Lower leg skin (tissue), 4 donors: ENCODE data around the gene MSH3. TPM values are rescaled to one million over a fixed set of nuclear protein-coding genes. Genes with fewer than 3 reads are reported as not detected.

Experiments
- DNase-seq, 2 donors: peaks; one replicate each; pipeline ENCODE4 v3.0.0-alpha.2; 2019; ENCODE audit warnings: low spot score in 2 of 2
- H3K4me3 ChIP-seq: fragments of 200-600 bp; sonication (generic); 2 replicates; pipeline ENCODE4 v1.5.1; 2017; ENCODE audit warnings: mild to moderate bottlenecking, low read depth; ENCODE audit not compliant: poor library complexity, severe bottlenecking
- POLR2A ChIP-seq, 2 donors: fragments of 450-650 bp; IDR thresholded peaks; one replicate each; pipeline ENCODE4 v1.6.1; 2016 to 2017; ENCODE audit warnings: antibody characterized with exemption in 2 of 2, mild to moderate bottlenecking in 1 of 2, moderate library complexity in 1 of 2
- WGBS, 2 donors: methylation state at CpG; one replicate each; pipeline ENCODE4 v1.1.5; 2018; 5-methylcytosine and 5-hydroxymethylcytosine counted together
- intact Hi-C: fragments of 100-400 bp; cut with DNase I; formaldehyde crosslinking; loops from one replicate; pipeline ENCODE4 v1.15.0; 2023; ENCODE audit warnings: low total_unique reads
- total RNA-seq, 4 donors: library from RNA; depleted of rRNA; stranded (reverse); fragments of >200 nt; gene quantifications; one replicate each; pipeline ENCODE4 v1.1.0, GENCODE V29; 2016
- TF ChIP-seq, protein P1 (sequence below), 3 donors: fragments of 450-650 bp; IDR thresholded peaks; one replicate each; pipeline ENCODE4 v1.5.1; 2016; ENCODE audit warnings: antibody characterized with exemption in 3 of 3, mild to moderate bottlenecking in 3 of 3, moderate library complexity in 2 of 3

Gene MSH3
- total RNA-seq, 4 donors from 2014 or later: 8.4 to 17.1 (median 11.4) TPM

DNA sequence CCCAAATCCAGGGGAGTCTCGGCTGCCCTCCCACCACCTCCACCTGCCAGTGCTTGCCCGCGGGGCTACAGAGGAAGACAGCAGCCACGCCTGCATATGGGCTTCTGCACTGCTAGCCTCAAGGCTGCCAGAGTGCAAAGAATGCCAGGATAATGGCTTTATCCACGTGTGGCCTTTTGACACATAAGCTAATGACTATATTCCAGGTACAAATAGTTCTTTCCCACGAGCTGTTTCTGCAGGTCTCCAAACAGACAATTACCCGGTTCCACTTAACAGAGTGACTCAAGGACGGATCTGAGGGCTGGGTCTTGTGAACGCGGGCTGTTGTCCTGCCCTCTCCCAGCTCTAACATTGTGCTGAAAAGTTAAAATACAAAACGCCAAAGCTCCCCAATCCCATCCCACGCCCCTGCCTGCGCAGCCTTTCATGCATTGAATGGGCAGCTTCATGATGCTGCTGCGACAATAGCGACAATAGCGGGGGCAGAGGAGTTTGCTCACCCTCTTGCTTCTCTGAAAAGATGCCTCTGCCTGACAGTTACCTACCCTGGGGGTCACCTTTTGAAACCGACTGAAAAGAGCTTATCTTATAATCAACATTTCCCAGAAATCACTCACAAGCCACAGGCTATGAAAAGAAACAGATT, 39.1 kb upstream of the MSH3 start:
- TF ChIP-seq POLR2A (IDR thresholded peaks at IDR 0.05): no peak
- TF ChIP-seq, protein P1, sequence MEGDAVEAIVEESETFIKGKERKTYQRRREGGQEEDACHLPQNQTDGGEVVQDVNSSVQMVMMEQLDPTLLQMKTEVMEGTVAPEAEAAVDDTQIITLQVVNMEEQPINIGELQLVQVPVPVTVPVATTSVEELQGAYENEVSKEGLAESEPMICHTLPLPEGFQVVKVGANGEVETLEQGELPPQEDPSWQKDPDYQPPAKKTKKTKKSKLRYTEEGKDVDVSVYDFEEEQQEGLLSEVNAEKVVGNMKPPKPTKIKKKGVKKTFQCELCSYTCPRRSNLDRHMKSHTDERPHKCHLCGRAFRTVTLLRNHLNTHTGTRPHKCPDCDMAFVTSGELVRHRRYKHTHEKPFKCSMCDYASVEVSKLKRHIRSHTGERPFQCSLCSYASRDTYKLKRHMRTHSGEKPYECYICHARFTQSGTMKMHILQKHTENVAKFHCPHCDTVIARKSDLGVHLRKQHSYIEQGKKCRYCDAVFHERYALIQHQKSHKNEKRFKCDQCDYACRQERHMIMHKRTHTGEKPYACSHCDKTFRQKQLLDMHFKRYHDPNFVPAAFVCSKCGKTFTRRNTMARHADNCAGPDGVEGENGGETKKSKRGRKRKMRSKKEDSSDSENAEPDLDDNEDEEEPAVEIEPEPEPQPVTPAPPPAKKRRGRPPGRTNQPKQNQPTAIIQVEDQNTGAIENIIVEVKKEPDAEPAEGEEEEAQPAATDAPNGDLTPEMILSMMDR (IDR thresholded peaks at IDR 0.05): no peak
- WGBS, 2 donors: 60 to 67% methylated on average over 17 of the region's 17 CpGs
- intact Hi-C loops: no loop called here
- H3K4me3 ChIP-seq: no peak overlapping the region
- DNase-seq: no peak

DNA sequence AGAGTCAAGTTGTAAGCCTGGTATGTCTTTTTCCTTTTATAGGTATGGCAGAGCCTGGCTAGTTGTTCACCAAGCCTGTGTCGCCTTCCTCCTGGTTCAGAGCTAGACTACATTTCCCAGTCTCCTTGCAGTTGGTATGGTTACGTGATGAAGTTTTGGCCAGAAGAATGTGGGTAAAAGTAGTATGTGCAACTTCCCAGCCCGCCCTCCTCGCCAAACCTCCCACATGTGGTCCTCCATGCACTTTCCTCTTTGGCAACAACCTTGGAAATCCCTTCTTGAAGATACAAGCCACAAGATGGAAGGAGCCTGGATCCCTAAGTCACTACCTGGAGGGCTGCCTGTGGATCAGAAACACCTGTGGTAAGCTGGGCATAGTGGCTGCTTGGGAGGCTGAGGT, 36.0 kb upstream of the MSH3 start:
- no peak for DNase-seq
- WGBS, 2 donors: 94 to 99% methylated on average over 4 of the region's 4 CpGs
- intact Hi-C loops: no loop called here
- no peak for TF ChIP-seq POLR2A (IDR thresholded peaks at IDR 0.05)
- TF ChIP-seq, protein P1 (IDR thresholded peaks at IDR 0.05): no peak
- no peak overlapping the region for H3K4me3 ChIP-seq

DNA sequence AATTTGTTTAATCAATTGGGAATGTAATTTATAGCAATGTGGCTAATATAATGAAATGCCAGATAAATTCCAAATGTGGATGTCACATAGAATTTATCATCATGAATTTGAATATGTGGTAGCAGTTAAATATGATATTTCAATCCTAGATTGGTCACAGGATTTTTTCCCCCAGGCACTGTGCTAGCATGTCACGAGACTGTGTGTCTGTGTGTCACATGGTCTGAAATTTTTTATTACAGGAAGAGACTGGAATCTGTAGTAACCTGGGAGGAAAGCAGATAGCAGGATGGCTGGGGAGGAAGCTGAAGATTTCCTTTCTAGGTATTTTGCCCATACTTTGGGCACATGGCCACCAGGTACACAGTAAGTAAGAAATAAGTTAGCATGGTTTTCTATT, 35.4 kb upstream of the MSH3 start:
- H3K4me3 ChIP-seq: no peak overlapping the region
- TF ChIP-seq POLR2A (IDR thresholded peaks at IDR 0.05): no peak
- TF ChIP-seq, protein P1 (IDR thresholded peaks at IDR 0.05): no peak
- intact Hi-C loops: no loop called here
- DNase-seq: no peak
- WGBS, 2 donors: 81 to 88% methylated on average over 1 of the region's 1 CpG

DNA sequence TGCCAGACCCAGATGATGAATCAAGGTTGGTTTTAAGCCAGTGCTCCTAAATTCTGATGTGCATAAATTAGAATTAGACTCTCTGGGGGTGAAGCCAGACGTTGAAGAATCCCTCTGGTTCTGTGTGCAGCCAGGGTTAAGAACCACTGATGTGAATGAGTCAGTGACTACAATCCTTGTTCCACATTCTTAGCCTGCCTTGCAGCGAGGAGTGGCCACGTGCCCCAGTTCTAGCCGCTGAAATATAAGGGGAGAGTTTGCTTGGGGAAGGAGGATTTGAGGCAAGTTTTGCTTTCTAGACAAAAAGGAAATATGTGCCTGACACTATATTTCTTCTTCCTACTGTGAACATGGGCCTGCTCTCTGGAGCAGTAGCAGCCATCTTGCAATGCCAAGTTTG, 34.2 kb upstream of the MSH3 start:
- intact Hi-C loops: no loop called here
- WGBS, 2 donors: 70 to 82% methylated on average over 4 of the region's 4 CpGs

DNA sequence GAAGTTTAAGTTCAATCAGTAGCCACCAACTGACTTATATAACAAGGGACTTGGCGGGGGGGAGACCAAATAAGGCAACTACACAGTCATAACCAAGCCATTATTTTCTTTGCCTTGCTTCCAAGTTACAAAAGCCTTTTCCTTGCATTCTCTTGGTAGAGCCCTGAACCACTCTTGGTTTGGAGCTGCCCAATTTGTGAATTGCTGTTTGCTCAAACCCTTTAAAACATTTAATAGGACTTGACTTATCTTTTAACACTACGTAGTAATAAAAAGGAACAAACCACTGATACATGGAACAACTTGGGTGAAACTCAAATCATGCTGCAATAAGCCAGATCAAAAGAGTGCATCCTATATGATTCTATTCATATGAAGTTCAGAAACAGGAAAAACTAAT, 31.7 kb upstream of the MSH3 start:
- TF ChIP-seq, protein P1 (IDR thresholded peaks at IDR 0.05): no peak
- no peak for TF ChIP-seq POLR2A (IDR thresholded peaks at IDR 0.05)
- WGBS, 2 donors: 95 to 96% methylated on average over 2 of the region's 2 CpGs
- DNase-seq: no peak
- no peak overlapping the region for H3K4me3 ChIP-seq
- intact Hi-C loops: no loop called here

More for the DNA sequence above, 34.2 kb upstream of the MSH3 start:
- TF ChIP-seq, protein P1 (IDR thresholded peaks at IDR 0.05): no peak
- no peak for TF ChIP-seq POLR2A (IDR thresholded peaks at IDR 0.05)
- no peak for DNase-seq
- no peak overlapping the region for H3K4me3 ChIP-seq

DNA sequence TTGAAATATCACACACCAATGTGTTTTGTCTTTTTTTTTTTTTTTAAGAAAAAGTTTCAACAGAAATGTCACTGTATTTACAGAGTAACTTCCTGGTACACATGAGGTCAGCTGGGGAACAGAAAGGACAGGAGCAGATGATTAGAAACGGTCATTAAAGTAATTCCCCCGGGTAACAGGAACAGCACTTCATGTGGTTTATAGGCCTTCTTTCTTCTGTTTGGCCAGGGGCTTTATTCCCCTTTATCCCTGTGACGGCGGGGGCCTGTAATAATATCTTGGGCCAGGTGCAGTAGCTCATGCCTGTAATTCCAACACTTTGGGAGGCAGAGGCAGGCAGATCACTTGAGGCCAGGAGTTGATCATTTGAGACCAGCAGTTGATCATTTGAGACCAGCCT, 30.5 kb upstream of the MSH3 start:
- TF ChIP-seq, protein P1 (IDR thresholded peaks at IDR 0.05): no peak
- TF ChIP-seq POLR2A (IDR thresholded peaks at IDR 0.05): no peak
- 50 to 67% methylated on average over 4 of the region's 4 CpGs for WGBS, 2 donors
- DNase-seq: no peak
- no peak overlapping the region for H3K4me3 ChIP-seq
- intact Hi-C loops: no loop called here
